Measurements from ENCODE around the gene ZNF281. TPM values are rescaled to one million over a fixed set of nuclear protein-coding genes. Genes with fewer than 3 reads are reported as not detected.

ZNF281 gene
- polyA plus RNA-seq, 1 of the 3 experiments (the other 2 are of a cell fraction): 3.0 TPM

- ChIA-PET CTCF (interaction anchor here (1.4 kb wide), 1 partner anchor 584 kb away, joined by 3 read pairs; no protein-coding TSS in a partner anchor), POLR2A (no interaction called here)
- Histone ChIP-seq H3K4me2 (no peak overlapping the region), H4K20me1 (ENCODE audit: insufficient read depth) (no peaks in the 10 kb centered on the region), H3K9ac (no peak overlapping the region), H3K9me2 (no peaks in the 10 kb centered on the region), H3K27ac (ENCODE audit: low read depth in 2 of 2, low read length in 1 of 2) (no peak overlapping the region), H3K4me1 (ENCODE audit: control insufficient read depth in 1 of 2, insufficient read depth in 2 of 2, low read depth in 1 of 2, low read length in 1 of 2) (peaks cover 4 to 5% of the 10 kb centered on the region in 2 experiments; a peak in 1 of 4 replicates), H3K36me3 (replicated peaks in 1 of 2; ENCODE audit: control insufficient read depth in 1 of 2, insufficient read depth in 2 of 2, low read length in 1 of 2) (no peaks in the 10 kb centered on the region), H3K27me3 (ENCODE audit: insufficient read depth) (no peaks in the 10 kb centered on the region), H3K9me3 (no peaks in the 10 kb centered on the region), H2AFZ (ENCODE audit: low read depth) (no peak overlapping the region), H3K4me3 (ENCODE audit: low read depth in 2 of 2, low read length in 1 of 2) (no peak overlapping the region), H3K79me2 (ENCODE audit: insufficient read depth) (no peaks in the 10 kb centered on the region), H3F3A (replicated peaks; ENCODE audit: insufficient read depth) (no peaks in the 10 kb centered on the region)
- no peak for DNase-seq
- TF ChIP-seq EP300 (IDR thresholded peaks at IDR 0.05; ENCODE audit: borderline replicate concordance in 1 of 2, low read depth in 1 of 2, low read length in 1 of 2): no peak
- no peak for TF ChIP-seq ZBTB33 (IDR thresholded peaks at IDR 0.05; ENCODE audit: borderline replicate concordance, low read depth)
- no peak for TF ChIP-seq GABPA (IDR thresholded peaks at IDR 0.05; ENCODE audit: low read depth)
- no peak for TF ChIP-seq FOXM1 (IDR thresholded peaks at IDR 0.05; ENCODE audit: low read depth)
- no peak for TF ChIP-seq POLR2AphosphoS5 (IDR thresholded peaks at IDR 0.05; ENCODE audit: low read depth, low read length)
- TF ChIP-seq SIN3A (IDR thresholded peaks at IDR 0.05; ENCODE audit: borderline replicate concordance, low read depth, low read length): no peak
- TF ChIP-seq FOSL2 (IDR thresholded peaks at IDR 0.05; ENCODE audit: borderline replicate concordance, low read depth): no peak
- no peak for TF ChIP-seq RXRA (IDR thresholded peaks at IDR 0.05; ENCODE audit: borderline replicate concordance, low read depth)
- no peak for TF ChIP-seq YY1 (IDR thresholded peaks at IDR 0.05; ENCODE audit: low read depth)
- TF ChIP-seq TAF1 (IDR thresholded peaks at IDR 0.05; ENCODE audit: borderline replicate concordance, low read depth, low read length): no peak
- no peak for TF ChIP-seq TEAD4 (IDR thresholded peaks at IDR 0.05; ENCODE audit: borderline replicate concordance, insufficient read depth)
- no peak for TF ChIP-seq NFIC (IDR thresholded peaks at IDR 0.05; ENCODE audit: borderline replicate concordance)
- no peak for TF ChIP-seq USF1 (IDR thresholded peaks at IDR 0.05; ENCODE audit: borderline replicate concordance, low read depth)
- no peak for TF ChIP-seq REST (IDR thresholded peaks at IDR 0.05; ENCODE audit: low read depth, low read length)
- no peak for TF ChIP-seq CTCF (IDR thresholded peaks at IDR 0.05)
- no peak for TF ChIP-seq MAX (IDR thresholded peaks at IDR 0.05; ENCODE audit: low read depth)
- no peak for TF ChIP-seq NRF1 (IDR thresholded peaks at IDR 0.05; ENCODE audit: low read depth, low read length)
- TF ChIP-seq RCOR1 (IDR thresholded peaks at IDR 0.05; ENCODE audit: low read length): no peak
- no peak for TF ChIP-seq JUND (IDR thresholded peaks at IDR 0.05)
- TF ChIP-seq GATA2 (CRISPR knock-in tag; IDR thresholded peaks at IDR 0.05): no peak
Observed at GRCh38 chr1:200436436-200436835, 26.6 kb upstream of the ZNF281 start.

Data from SK-N-SH (cell line).